ENCODE results near the gene SGPP1. TPM values are rescaled to one million over a fixed set of nuclear protein-coding genes. Genes with fewer than 3 reads are reported as not detected.
A peak's percentile ranks its signal among the peaks of the same experiment; 100 is the strongest.

Gene SGPP1
- total and polyA plus RNA-seq, 2 of the 4 experiments (the other 2 are of a cell fraction): 8.6 to 11.1 TPM

DNA sequence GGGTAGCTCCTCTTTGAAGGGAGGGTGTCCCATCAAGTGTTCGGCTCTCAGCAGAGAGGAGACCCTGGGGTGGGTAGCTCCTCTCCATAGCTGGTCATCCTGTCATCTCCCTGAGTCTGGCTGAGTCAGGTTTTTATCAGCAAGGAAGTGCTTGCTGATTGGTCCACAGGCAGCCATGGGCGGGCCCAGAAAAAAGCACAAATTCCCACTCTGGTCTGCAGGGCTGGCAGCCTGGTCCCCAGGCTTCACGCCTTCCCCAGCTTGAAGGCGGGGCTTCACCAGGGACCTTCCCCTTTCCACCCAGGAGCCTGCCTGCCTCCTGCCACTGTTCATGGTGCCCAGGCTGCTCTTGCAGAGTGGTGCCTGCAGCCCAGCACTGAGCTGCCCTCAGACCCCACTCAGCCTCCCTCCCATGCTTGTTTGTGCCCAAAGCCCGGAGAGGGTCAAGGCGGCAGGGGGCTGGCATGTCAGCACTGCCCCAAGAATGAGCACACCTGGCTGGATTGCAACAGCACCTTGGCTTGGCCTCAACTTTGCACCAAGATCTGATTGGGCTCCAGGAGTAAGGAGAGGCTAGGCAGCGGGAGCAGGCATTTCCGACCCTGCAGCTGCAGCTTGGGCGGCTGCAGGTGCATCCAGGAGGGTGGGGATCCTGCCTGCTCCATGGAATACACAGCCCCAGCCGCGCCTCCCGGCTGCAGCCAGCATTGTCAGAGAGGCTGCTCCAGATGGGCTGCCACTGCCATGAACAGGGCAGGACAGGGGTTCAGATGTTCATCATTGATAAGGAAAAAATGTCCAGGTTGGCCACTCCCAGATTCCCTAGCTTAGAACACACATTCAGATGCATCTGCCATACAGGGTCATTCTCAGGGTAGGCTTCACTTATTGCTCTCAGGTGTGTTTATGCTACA, 64.2 kb downstream of the SGPP1 start:
- WGBS, 2 experiments (ENCODE audit: extremely low coverage in 2 of 2, insufficient read length in 1 of 2): 91% methylated on average over 8 of the region's 12 CpGs; no CpG with 5 or more reads in 1 of the 2 experiments
- intact Hi-C loops (cut with micrococcal nuclease): no loop called here
- CTCF ChIA-PET: interaction anchor here (0.6 kb wide), 1 partner anchor 955 kb away, joined by 8 read pairs; no protein-coding TSS in a partner anchor

More for the DNA sequence above, 64.2 kb downstream of the SGPP1 start:
- Histone ChIP-seq H3K18ac (ENCODE audit: low read depth, low read length) (no peak overlapping the region), H4K91ac (ENCODE audit: insufficient read depth, low read depth, low read length) (no peak overlapping the region), H3K9ac (ENCODE audit: low read depth, low read length) (no peak overlapping the region), H3K36me3 (ENCODE audit: control insufficient read depth, insufficient read depth, low read length) (no peaks in the 10 kb centered on the region), H3K14ac (replicated peaks; ENCODE audit: low read depth, low read length) (no peak overlapping the region), H4K5ac (ENCODE audit: low read depth, low read length) (no peak overlapping the region), H2BK15ac (ENCODE audit: low read depth, low read length) (no peak overlapping the region), H3K9me3 (ENCODE audit: control insufficient read depth, insufficient read depth, low read length) (no peaks in the 10 kb centered on the region), H2AFZ (replicated peaks; ENCODE audit: low read length, poor library complexity) (peak overlapping the region; percentile 70), H2BK20ac (ENCODE audit: low read depth, low read length) (no peak overlapping the region), H3K27ac (ENCODE audit: insufficient read depth, low read length) (no peak overlapping the region), H4K8ac (ENCODE audit: low read depth in 2 of 2, low read length in 2 of 2) (no peak overlapping the region), H3K23ac (ENCODE audit: low read depth, low read length) (no peak overlapping the region), H2BK120ac (ENCODE audit: low read depth, low read length) (no peak overlapping the region), H2AK9ac (replicated peaks; ENCODE audit: low read depth, low read length, poor library complexity) (no peak overlapping the region), H2BK5ac (ENCODE audit: low read depth, low read length, poor library complexity, severe bottlenecking) (no peak overlapping the region), H3K56ac (ENCODE audit: extremely low read depth, insufficient read depth, low read length) (no peak overlapping the region), H4K20me1 (ENCODE audit: insufficient read depth, low read length) (no peaks in the 10 kb centered on the region), H3K4me1 (ENCODE audit: control insufficient read depth, insufficient read depth, low read length) (no peaks in the 10 kb centered on the region), H3K79me1 (ENCODE audit: low read depth in 1 of 2, low read length in 2 of 2) (no peaks in the 10 kb centered on the region), H3K4me3 (ENCODE audit: insufficient read depth, low read depth, low read length) (no peak overlapping the region), H3K4me2 (ENCODE audit: low read depth, low read length) (no peak overlapping the region), H2AK5ac (ENCODE audit: low read depth, low read length) (no peak overlapping the region), H3K9me1 (ENCODE audit: insufficient read depth, low read length) (no peaks in the 10 kb centered on the region; the same call in 1 of the 2 replicates), H3K27me3 (ENCODE audit: control insufficient read depth, insufficient read depth, low read length) (no peaks in the 10 kb centered on the region), H3K4ac (ENCODE audit: low read depth, low read length) (no peak overlapping the region)
- ATAC-seq (ENCODE audit: low read depth) (peak; percentile 11; the same call in 1 of the 2 replicates), DNase-seq (no peak)
- TF ChIP-seq POLR2A (IDR thresholded peaks at IDR 0.05; ENCODE audit: low read depth, low read length) (no peak), SMC3 (IDR thresholded peaks at IDR 0.05; ENCODE audit: low read depth, low read length) (no peak), CTCF (conservative IDR thresholded peaks at IDR 0.05; ENCODE audit: low read depth, low read length) (no peak), RAD21 (IDR thresholded peaks at IDR 0.05; ENCODE audit: low read length) (no peak), MAZ (IDR thresholded peaks at IDR 0.05; ENCODE audit: borderline replicate concordance, low read depth, low read length) (no peak), MAFK (IDR thresholded peaks at IDR 0.05; ENCODE audit: low read depth, low read length) (no peak)
- TF ChIP-seq, protein P1, sequence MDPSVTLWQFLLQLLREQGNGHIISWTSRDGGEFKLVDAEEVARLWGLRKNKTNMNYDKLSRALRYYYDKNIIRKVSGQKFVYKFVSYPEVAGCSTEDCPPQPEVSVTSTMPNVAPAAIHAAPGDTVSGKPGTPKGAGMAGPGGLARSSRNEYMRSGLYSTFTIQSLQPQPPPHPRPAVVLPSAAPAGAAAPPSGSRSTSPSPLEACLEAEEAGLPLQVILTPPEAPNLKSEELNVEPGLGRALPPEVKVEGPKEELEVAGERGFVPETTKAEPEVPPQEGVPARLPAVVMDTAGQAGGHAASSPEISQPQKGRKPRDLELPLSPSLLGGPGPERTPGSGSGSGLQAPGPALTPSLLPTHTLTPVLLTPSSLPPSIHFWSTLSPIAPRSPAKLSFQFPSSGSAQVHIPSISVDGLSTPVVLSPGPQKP (IDR thresholded peaks at IDR 0.05; ENCODE audit: borderline replicate concordance, low read depth, low read length): no peak
- in situ Hi-C loops (cut with MboI; ENCODE audit: low sequenced_read_pairs) (no loop called here), dilution Hi-C loops (cut with HindIII; ENCODE audit: low sequenced_read_pairs, unreplicated experiment) (no loop called here)
- BruUV-seq (replicated peaks): no TSS peak
- POLR2A ChIA-PET (ENCODE audit: unreplicated experiment): interaction anchor here (0.6 kb wide), 1 partner anchor 24 kb away, joined by 3 read pairs; no protein-coding TSS in a partner anchor
